ENCODE results near the gene SLC2A2.

Gene SLC2A2

GRCh38 chr3:170953736-170954135 lies 72.8 kb downstream of the SLC2A2 start:
- H3K4me3 ChIP-seq (replicated peaks; ENCODE audit: low read depth, low read length): no peak overlapping the region
- no peak for TF ChIP-seq CTCF (IDR thresholded peaks at IDR 0.05; ENCODE audit: insufficient read depth, low read length, poor library complexity, severe bottlenecking)
- no peaks in the 10 kb centered on the region for H3K27me3 ChIP-seq (replicated peaks; ENCODE audit: control insufficient read depth, insufficient read depth, low read length)
- no peaks in the 10 kb centered on the region for H3K36me3 ChIP-seq (ENCODE audit: control insufficient read depth, insufficient read depth, low read length)
- no peak for DNase-seq (ENCODE audit: extremely low read depth, insufficient read length)

- no peak for DNase-seq (ENCODE audit: extremely low read depth, insufficient read length)
- Histone ChIP-seq H3K27me3 (replicated peaks; ENCODE audit: control insufficient read depth, insufficient read depth, low read length) (no peaks in the 10 kb centered on the region), H3K36me3 (ENCODE audit: control insufficient read depth, insufficient read depth, low read length) (no peaks in the 10 kb centered on the region), H3K4me3 (replicated peaks; ENCODE audit: low read depth, low read length) (no peak overlapping the region)
- no peak for TF ChIP-seq CTCF (IDR thresholded peaks at IDR 0.05; ENCODE audit: insufficient read depth, low read length, poor library complexity, severe bottlenecking)
Measured at GRCh38 chr3:170953229-170953628, 73.3 kb downstream of the SLC2A2 start.

- no peak for DNase-seq (ENCODE audit: extremely low read depth, insufficient read length)
- H3K27me3 ChIP-seq (replicated peaks; ENCODE audit: control insufficient read depth, insufficient read depth, low read length): no peaks in the 10 kb centered on the region
- no peak for TF ChIP-seq CTCF (IDR thresholded peaks at IDR 0.05; ENCODE audit: insufficient read depth, low read length, poor library complexity, severe bottlenecking)
Measured at GRCh38 chr3:170949211-170949610, 77.3 kb downstream of the SLC2A2 start.

GRCh38 chr3:170947018-170947769 lies 79.3 kb downstream of the SLC2A2 start:
- H3K36me3 ChIP-seq (ENCODE audit: control insufficient read depth, insufficient read depth, low read length): no peaks in the 10 kb centered on the region
- H3K27me3 ChIP-seq (replicated peaks; ENCODE audit: control insufficient read depth, insufficient read depth, low read length): no peaks in the 10 kb centered on the region
- DNase-seq (ENCODE audit: extremely low read depth, insufficient read length): no peak
- no peak for TF ChIP-seq CTCF (IDR thresholded peaks at IDR 0.05; ENCODE audit: insufficient read depth, low read length, poor library complexity, severe bottlenecking)
- no peak overlapping the region for H3K4me3 ChIP-seq (replicated peaks; ENCODE audit: low read depth, low read length)

More at GRCh38 chr3:170949211-170949610, 77.3 kb downstream of the SLC2A2 start:
- no peaks in the 10 kb centered on the region for H3K36me3 ChIP-seq (ENCODE audit: control insufficient read depth, insufficient read depth, low read length)
- no peak overlapping the region for H3K4me3 ChIP-seq (replicated peaks; ENCODE audit: low read depth, low read length)

Measured in GM06990 (cell line).